ENCODE measurements around the gene HIGD1A.

DNA sequence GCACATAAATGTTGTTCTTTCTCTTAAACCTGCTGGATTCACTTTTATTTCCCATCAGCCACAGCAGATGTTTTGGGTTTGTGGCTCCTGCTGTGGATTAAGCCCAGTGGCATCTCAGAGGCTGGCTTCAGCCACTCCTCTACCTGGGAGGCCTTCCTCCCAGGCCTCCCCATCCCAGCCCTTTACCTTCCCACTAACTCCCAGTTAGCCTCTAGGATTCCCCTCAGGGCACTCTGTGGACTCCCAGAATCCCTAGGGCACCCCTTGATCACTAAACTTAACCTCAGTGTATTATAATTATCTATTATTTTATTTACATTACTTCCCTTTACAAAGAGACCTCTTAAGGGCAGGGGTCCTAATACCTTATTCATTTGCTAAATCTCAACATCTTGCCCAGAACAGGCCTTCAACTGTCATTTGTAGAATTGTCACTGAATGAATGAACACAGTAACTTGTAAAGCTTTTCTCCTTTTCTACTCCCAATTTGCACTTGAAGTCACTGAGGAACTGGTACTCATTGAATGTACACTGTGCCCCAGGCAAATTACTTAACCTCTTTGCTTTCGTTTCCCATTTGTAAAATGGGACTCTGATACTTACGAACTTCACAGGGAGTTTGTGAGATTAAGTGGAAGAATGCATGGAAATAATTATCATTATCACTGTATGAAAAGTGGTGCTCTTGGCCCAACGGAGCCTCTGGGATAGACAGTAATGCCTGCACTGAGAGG lies 39.6 kb downstream of the HIGD1A start:
- no peak for TF ChIP-seq POLR2A (IDR thresholded peaks at IDR 0.05)
- TF ChIP-seq, protein P1, sequence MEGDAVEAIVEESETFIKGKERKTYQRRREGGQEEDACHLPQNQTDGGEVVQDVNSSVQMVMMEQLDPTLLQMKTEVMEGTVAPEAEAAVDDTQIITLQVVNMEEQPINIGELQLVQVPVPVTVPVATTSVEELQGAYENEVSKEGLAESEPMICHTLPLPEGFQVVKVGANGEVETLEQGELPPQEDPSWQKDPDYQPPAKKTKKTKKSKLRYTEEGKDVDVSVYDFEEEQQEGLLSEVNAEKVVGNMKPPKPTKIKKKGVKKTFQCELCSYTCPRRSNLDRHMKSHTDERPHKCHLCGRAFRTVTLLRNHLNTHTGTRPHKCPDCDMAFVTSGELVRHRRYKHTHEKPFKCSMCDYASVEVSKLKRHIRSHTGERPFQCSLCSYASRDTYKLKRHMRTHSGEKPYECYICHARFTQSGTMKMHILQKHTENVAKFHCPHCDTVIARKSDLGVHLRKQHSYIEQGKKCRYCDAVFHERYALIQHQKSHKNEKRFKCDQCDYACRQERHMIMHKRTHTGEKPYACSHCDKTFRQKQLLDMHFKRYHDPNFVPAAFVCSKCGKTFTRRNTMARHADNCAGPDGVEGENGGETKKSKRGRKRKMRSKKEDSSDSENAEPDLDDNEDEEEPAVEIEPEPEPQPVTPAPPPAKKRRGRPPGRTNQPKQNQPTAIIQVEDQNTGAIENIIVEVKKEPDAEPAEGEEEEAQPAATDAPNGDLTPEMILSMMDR (IDR thresholded peaks at IDR 0.05), result no peak

Data from esophagus squamous epithelium (tissue), 4 donors.